Tibial nerve (tissue), 4 donors: ENCODE results near the gene ATP11A. TPM values are rescaled to one million over a fixed set of nuclear protein-coding genes. Genes with fewer than 3 reads are reported as not detected.

ENCODE experiments used
- DNase-seq, 2 donors: peaks; one replicate each; pipeline ENCODE4 v3.0.0-alpha.2; 2019; ENCODE audit warnings: low spot score in 2 of 2
- H3K27ac ChIP-seq, 4 donors: fragments of 200-600 bp; sonication (generic) in 3 of 4; one replicate each; pipeline ENCODE4 v1.5.1; 2017 to 2019; ENCODE audit warnings: mild to moderate bottlenecking in 1 of 4
- H3K27me3 ChIP-seq, 2 donors: fragments of 200-600 bp; sonication (generic) in 1 of 2; one replicate each; pipeline versions ENCODE4 v1.5.1 to v1.6.0; 2017 to 2019
- H3K36me3 ChIP-seq, 3 donors: fragments of 200-600 bp; sonication (generic); one replicate each; pipeline ENCODE4 v1.5.1; 2018 to 2019
- H3K4me1 ChIP-seq, 4 donors: fragments of 200-600 bp; sonication (generic) in 3 of 4; one replicate each; pipeline ENCODE4 v1.5.1; 2017 to 2019
- H3K4me3 ChIP-seq, 4 donors: fragments of 200-600 bp; sonication (generic) in 3 of 4; one replicate each; pipeline ENCODE4 v1.5.1; 2017 to 2019; ENCODE audit warnings: mild to moderate bottlenecking in 1 of 4, moderate library complexity in 1 of 4
- H3K9me3 ChIP-seq, 4 donors: fragments of 200-600 bp; sonication (generic) in 3 of 4; one replicate each; pipeline ENCODE4 v1.5.1; 2017 to 2019
- CTCF ChIP-seq, 5 experiments: fragments of 200-600 bp in 3 of 5; fragments of 450-650 bp in 2 of 5; sonication (generic) in 3 of 5; IDR thresholded peaks; one replicate each; pipeline ENCODE4 v1.5.1; 2016 to 2019; ENCODE audit warnings: antibody characterized with exemption in 5 of 5, mild to moderate bottlenecking in 3 of 5, moderate library complexity in 2 of 5
- EP300 ChIP-seq, 2 donors: sonication (generic); formaldehyde crosslinking; IDR thresholded peaks; one replicate each; pipeline ENCODE4 v1.6.1; 2017; ENCODE audit warnings: antibody characterized with exemption in 2 of 2, mild to moderate bottlenecking in 1 of 2
- POLR2A ChIP-seq, 2 donors: fragments of 450-650 bp; IDR thresholded peaks; one replicate each; pipeline ENCODE4 v1.6.1; 2017; ENCODE audit warnings: antibody characterized with exemption in 2 of 2, mild to moderate bottlenecking in 2 of 2, moderate library complexity in 2 of 2
- WGBS, 2 donors: methylation state at CpG; one replicate each; pipeline ENCODE4 v1.1.5; 2018; 5-methylcytosine and 5-hydroxymethylcytosine counted together
- total RNA-seq, 4 donors: library from RNA; depleted of rRNA; stranded (reverse); fragments of >200 nt; gene quantifications; one replicate each; pipeline ENCODE4 v1.1.0, GENCODE V29; 2016

ATP11A gene
- total RNA-seq, 4 donors from 2014 or later: 24.7 to 61.5 (median 35.0) TPM

DNA sequence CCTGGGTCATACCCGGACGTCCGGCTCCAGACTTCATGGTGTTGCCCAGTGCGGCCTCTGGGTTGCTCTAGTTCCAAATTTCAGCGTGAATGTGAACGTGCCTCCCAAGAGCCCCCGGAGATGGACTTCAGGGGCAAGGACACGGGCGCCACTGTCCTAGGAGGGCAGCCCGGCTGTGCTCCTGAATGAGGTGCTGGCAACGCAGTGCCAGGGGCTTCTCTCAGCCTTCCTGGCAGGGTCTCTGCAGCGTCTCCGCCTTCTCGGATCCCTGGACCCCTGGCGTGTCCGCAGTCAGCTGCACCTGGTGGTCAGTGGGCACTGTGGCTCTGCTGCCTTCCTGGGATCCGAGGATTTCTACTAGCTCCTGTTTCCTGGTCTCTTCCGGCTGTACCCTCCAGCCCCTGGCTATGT is 177.5 kb downstream of the ATP11A start:
- H3K27me3 ChIP-seq: no peaks in the 10 kb centered on the region
- DNase-seq: no peak
- no peak overlapping the region for H3K27ac ChIP-seq
- 89 to 98% methylated on average over 18 of the region's 18 CpGs for WGBS, 2 donors
- TF ChIP-seq CTCF (IDR thresholded peaks at IDR 0.05) (no peak), POLR2A (IDR thresholded peaks at IDR 0.05) (no peak), EP300 (IDR thresholded peaks at IDR 0.05) (no peak)
- H3K4me1 ChIP-seq: no peaks in the 10 kb centered on the region
- H3K36me3 ChIP-seq: peaks cover 0 to 79% (median 0%) of the 10 kb centered on the region in 3 donors
- no peaks in the 10 kb centered on the region for H3K9me3 ChIP-seq
- H3K4me3 ChIP-seq: no peak overlapping the region

GRCh38 chr13:112868308-112868707 is 178.5 kb downstream of the ATP11A start:
- Histone ChIP-seq H3K27me3 (no peaks in the 10 kb centered on the region), H3K36me3 (peaks cover 0 to 69% (median 0%) of the 10 kb centered on the region in 3 donors), H3K9me3 (no peaks in the 10 kb centered on the region), H3K4me1 (no peaks in the 10 kb centered on the region), H3K4me3 (no peak overlapping the region), H3K27ac (no peak overlapping the region)
- TF ChIP-seq POLR2A (IDR thresholded peaks at IDR 0.05): no peak
- no peak for TF ChIP-seq EP300 (IDR thresholded peaks at IDR 0.05)
- no peak for TF ChIP-seq CTCF (IDR thresholded peaks at IDR 0.05)
- WGBS, 2 donors: 92% methylated on average over 5 of the region's 5 CpGs
- DNase-seq: no peak

DNA sequence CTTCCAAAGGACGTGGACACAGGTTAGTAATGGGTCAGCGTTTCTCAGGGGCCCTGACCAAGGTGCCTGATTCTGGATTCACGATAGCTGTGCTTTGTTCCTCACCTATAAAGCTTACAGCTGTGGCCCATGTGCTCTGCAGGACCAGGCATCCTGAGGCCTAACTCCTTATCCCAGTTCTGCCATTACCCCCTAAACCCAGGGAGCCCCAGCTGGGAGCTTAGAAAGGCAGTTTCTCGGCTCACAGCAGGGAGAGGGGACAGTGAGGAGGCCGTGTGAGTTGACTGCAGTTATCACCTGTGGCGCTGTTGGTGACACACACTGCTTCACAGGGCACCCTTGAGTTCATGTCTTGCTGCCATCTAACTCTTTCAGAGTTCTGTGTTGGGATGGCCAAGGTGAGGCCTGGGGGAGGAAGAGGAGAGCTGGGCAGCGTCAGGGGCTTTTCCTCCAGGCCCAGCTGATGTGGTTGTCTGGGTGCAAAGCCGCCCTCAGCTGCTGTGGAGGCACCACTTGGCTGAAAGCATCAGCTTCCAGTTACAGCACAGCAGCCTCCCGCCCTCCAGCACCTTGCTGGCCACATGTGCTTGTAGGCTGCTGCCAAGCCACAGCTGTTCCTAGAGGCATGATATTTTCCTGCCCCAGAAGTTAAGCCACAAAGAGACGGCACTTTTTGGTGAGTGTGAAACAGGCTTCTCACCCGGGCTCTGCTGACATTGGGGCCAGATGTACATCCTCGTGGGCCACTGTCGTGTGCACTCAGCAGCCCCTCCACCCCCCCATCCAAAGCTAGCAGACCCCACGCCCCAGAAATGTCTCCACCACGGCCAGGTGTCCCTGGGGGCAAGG is 179.6 kb downstream of the ATP11A start:
- peaks cover 0 to 65% (median 0%) of the 10 kb centered on the region in 3 donors for H3K36me3 ChIP-seq
- H3K9me3 ChIP-seq: no peaks in the 10 kb centered on the region
- H3K4me3 ChIP-seq: no peak overlapping the region
- TF ChIP-seq CTCF (IDR thresholded peaks at IDR 0.05) (no peak), POLR2A (IDR thresholded peaks at IDR 0.05) (no peak), EP300 (IDR thresholded peaks at IDR 0.05) (no peak)
- no peak for DNase-seq
- peaks cover 0 to 4% (median 1%) of the 10 kb centered on the region in 4 donors for H3K4me1 ChIP-seq
- WGBS, 2 donors: 79 to 89% methylated on average over 10 to 12 of the region's 15 CpGs
- H3K27me3 ChIP-seq: no peaks in the 10 kb centered on the region
- no peak overlapping the region for H3K27ac ChIP-seq

DNA sequence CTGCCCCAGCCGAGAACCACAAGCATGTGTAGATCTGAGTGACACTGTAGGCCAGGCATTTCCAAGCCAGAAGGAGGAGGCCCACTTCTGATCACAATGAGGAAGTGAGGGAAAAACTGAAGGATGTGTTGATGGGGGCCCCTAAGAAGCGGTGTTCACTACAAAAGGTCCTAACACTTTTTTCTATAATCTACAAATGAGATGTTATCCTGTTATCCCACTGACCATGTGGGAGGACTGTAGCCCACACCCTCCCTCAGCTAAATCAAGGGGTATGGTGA is 180.2 kb downstream of the ATP11A start:
- H3K36me3 ChIP-seq: peaks cover 0 to 61% (median 0%) of the 10 kb centered on the region in 3 donors
- no peak overlapping the region for H3K27ac ChIP-seq
- no peaks in the 10 kb centered on the region for H3K27me3 ChIP-seq
- H3K9me3 ChIP-seq: no peaks in the 10 kb centered on the region
- no peak for TF ChIP-seq CTCF (IDR thresholded peaks at IDR 0.05)
- no peak for TF ChIP-seq EP300 (IDR thresholded peaks at IDR 0.05)
- no peak for TF ChIP-seq POLR2A (IDR thresholded peaks at IDR 0.05)
- WGBS, 2 donors: 76 to 85% methylated on average over 2 of the region's 2 CpGs
- no peak overlapping the region for H3K4me3 ChIP-seq
- no peak for DNase-seq
- peaks cover 0 to 8% (median 3%) of the 10 kb centered on the region in 4 donors for H3K4me1 ChIP-seq

DNA sequence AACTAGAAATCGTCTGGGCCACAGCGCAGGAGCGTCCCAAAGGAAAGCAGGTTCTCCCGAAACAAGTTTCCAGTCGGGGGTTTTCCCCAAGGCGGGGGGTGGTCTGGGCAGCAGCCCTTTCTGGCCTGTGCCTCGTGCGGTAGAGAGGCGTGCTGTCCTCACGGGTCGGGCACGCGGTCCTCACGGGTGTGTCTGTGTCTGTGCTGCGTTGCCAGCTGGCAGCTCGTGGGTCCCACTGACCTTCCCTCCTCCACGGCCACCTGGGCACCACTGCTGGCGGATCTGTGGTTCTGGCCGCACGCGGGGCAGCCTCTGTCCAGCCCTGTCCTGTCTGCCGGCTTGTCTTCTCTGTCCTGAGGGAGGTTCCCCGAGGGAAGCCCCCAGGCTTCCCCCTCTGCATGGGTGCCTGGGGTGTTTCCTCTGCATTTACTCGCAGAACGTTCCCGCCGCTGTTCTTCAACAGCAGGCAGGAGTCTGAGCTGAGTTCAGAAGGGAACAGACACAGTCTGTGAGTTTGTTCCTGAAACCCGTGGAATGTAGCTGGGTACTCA is 181.0 kb downstream of the ATP11A start:
- Histone ChIP-seq H3K36me3 (peaks cover 0 to 56% (median 0%) of the 10 kb centered on the region in 3 donors), H3K4me1 (peaks cover 0 to 8% (median 3%) of the 10 kb centered on the region in 4 donors), H3K9me3 (no peaks in the 10 kb centered on the region), H3K27me3 (no peaks in the 10 kb centered on the region), H3K4me3 (no peak overlapping the region), H3K27ac (no peak overlapping the region)
- no peak for DNase-seq
- TF ChIP-seq CTCF (IDR thresholded peaks at IDR 0.05) (no peak), POLR2A (IDR thresholded peaks at IDR 0.05) (no peak), EP300 (IDR thresholded peaks at IDR 0.05) (no peak)
- WGBS, 2 donors: 82 to 84% methylated on average over 27 to 28 of the region's 28 CpGs
